WTC11 (cell line): Measurements from ENCODE around the gene DTX3L. TPM values are rescaled to one million over a fixed set of nuclear protein-coding genes. Genes with fewer than 3 reads are reported as not detected.
A peak's percentile ranks its signal among the peaks of the same experiment; 100 is the strongest.

Source experiments
- ATAC-seq: fragments of 200-7000 bp; cut with Tn5 transposase; 2 replicates; pipeline ENCODE4 v1.10.0; 2021; ENCODE audit warnings: mild to moderate bottlenecking, moderate library complexity
- CTCF ChIA-PET: fragments of 300-600 bp; sonication (Branson Sonifier 250); formaldehyde crosslinking; loops from one replicate; lab custom pipeline; 2021; ENCODE audit warnings: antibody characterized with exemption; lab: Charles Lee
- POLR2A ChIA-PET: fragments of 350-600 bp; sonication (Branson Sonifier 250); formaldehyde crosslinking; loops from one replicate; lab custom pipeline; 2021; ENCODE audit warnings: antibody characterized with exemption; lab: Charles Lee
- DNase-seq: peaks from one replicate; pipeline ENCODE4 v3.0.0; 2021; ENCODE audit warnings: low spot score
- H3K27ac Mint-ChIP-seq: 2 replicates; pipeline ENCODE4 v1.8.0; 2021; ENCODE audit warnings: mixed read lengths
- H3K27me3 Mint-ChIP-seq: 2 replicates; pipeline ENCODE4 v1.8.0; 2021; ENCODE audit warnings: low read depth, mild to moderate bottlenecking, moderate library complexity, mixed read lengths
- H3K36me3 Mint-ChIP-seq: 2 replicates; pipeline ENCODE4 v1.8.0; 2021; ENCODE audit warnings: mixed read lengths
- H3K4me1 Mint-ChIP-seq: 2 replicates; pipeline ENCODE4 v1.8.0; 2022; ENCODE audit warnings: mixed read lengths
- H3K4me3 Mint-ChIP-seq: 2 replicates; pipeline ENCODE4 v1.8.0; 2021; ENCODE audit warnings: mild to moderate bottlenecking, moderate library complexity, mixed read lengths
- H3K9me3 Mint-ChIP-seq: 2 replicates; pipeline ENCODE4 v1.8.0; 2021; ENCODE audit warnings: mixed read lengths
- AFF4 ChIP-seq: sonication (generic); formaldehyde crosslinking; IDR thresholded peaks from 2 replicates; pipeline ENCODE4 v1.8.1; 2023; ENCODE audit warnings: mild to moderate bottlenecking, missing genetic modification reagents, borderline replicate concordance
- CBFB ChIP-seq: sonication (generic); formaldehyde crosslinking; IDR thresholded peaks from 2 replicates; pipeline ENCODE4 v1.8.1; 2022; ENCODE audit warnings: mild to moderate bottlenecking, low read depth, missing genetic modification reagents
- E2F5 ChIP-seq: sonication (generic); formaldehyde crosslinking; IDR thresholded peaks from 2 replicates; pipeline ENCODE4 v1.8.1; 2022; ENCODE audit warnings: mild to moderate bottlenecking, moderate library complexity, missing genetic modification reagents
- ETV6 ChIP-seq: sonication (generic); formaldehyde crosslinking; IDR thresholded peaks from 2 replicates; pipeline ENCODE4 v1.8.1; 2022; ENCODE audit warnings: mild to moderate bottlenecking, missing genetic modification reagents
- GABPB1 ChIP-seq: sonication (generic); formaldehyde crosslinking; IDR thresholded peaks from 2 replicates; pipeline ENCODE4 v1.8.1; 2023; ENCODE audit warnings: mild to moderate bottlenecking, missing genetic modification reagents
- JAZF1 ChIP-seq: fragments of 250-450 bp; sonication (Bioruptor Pico); IDR thresholded peaks from 2 replicates; pipeline ENCODE4 v1.9.0; 2021; ENCODE audit warnings: moderate library complexity, mild to moderate bottlenecking, inconsistent platforms
- KAT7 ChIP-seq: sonication (generic); formaldehyde crosslinking; IDR thresholded peaks from 2 replicates; pipeline ENCODE4 v1.8.1; 2023; ENCODE audit warnings: missing genetic modification reagents, mild to moderate bottlenecking, borderline replicate concordance
- ZBTB21 ChIP-seq: sonication (generic); formaldehyde crosslinking; IDR thresholded peaks from 2 replicates; pipeline ENCODE4 v1.8.1; 2023; ENCODE audit warnings: mild to moderate bottlenecking, missing genetic modification reagents, borderline replicate concordance
- ZNF263 ChIP-seq: sonication (generic); formaldehyde crosslinking; IDR thresholded peaks from 2 replicates; pipeline ENCODE4 v1.8.1; 2022; ENCODE audit warnings: low read depth, mild to moderate bottlenecking, moderate library complexity, missing genetic modification reagents
- ZNF423 ChIP-seq: fragments of 250-450 bp; sonication (Bioruptor Pico); IDR thresholded peaks from 2 replicates; pipeline ENCODE4 v2.1.2; 2022; ENCODE audit warnings: mild to moderate bottlenecking, moderate library complexity
- ZSCAN18 ChIP-seq: fragments of 250-450 bp; sonication (Bioruptor Pico); IDR thresholded peaks from 2 replicates; pipeline ENCODE4 v2.1.2; 2022; ENCODE audit warnings: mild to moderate bottlenecking, moderate library complexity
- total RNA-seq: library from RNA; stranded (reverse); gene quantifications from 3 replicates; pipeline ENCODE4 v1.2.3, GENCODE V29; 2021
- TF ChIP-seq, protein P1 (sequence below): sonication (generic); formaldehyde crosslinking; IDR thresholded peaks from 2 replicates; pipeline ENCODE4 v1.8.1; 2023; ENCODE audit warnings: mild to moderate bottlenecking, missing genetic modification reagents, moderate library complexity
- TF ChIP-seq, protein P2 (sequence below): sonication (generic); formaldehyde crosslinking; IDR thresholded peaks from 2 replicates; pipeline ENCODE4 v1.8.0; 2022; ENCODE audit warnings: mild to moderate bottlenecking, missing genetic modification reagents
- TF ChIP-seq, protein P3 (sequence below): sonication (generic); formaldehyde crosslinking; IDR thresholded peaks from 2 replicates; pipeline ENCODE4 v1.8.0; 2022; ENCODE audit warnings: mild to moderate bottlenecking, missing genetic modification reagents
- TF ChIP-seq, protein P4 (sequence below): sonication (generic); formaldehyde crosslinking; IDR thresholded peaks from 2 replicates; pipeline ENCODE4 v1.8.0; 2023; ENCODE audit warnings: missing genetic modification reagents, mild to moderate bottlenecking, borderline replicate concordance

DTX3L gene
- total RNA-seq, 1 experiment from 2014 or later, result 4.6 TPM

DNA sequence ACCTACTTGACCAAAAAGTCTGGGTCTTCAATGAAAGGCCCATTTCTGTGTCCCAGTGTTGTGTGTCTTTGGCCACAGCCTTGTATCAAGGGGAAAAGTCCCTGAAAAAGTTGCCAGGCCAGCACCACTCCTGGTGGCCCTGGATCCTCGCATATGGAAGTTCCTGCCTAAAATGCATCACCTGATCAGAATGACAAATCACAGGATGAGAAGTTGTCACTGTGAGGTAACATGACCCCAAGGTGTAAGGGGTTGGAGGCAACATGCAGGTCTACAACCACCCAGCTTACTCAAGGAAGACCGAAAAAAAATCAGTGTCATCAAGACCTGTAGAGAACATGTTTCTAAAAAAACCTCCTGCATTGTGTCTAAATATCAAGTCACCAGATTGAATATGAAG, 38.9 kb downstream of the DTX3L start:
- no peaks in the 10 kb centered on the region for H3K27me3 Mint-ChIP-seq
- H3K36me3 Mint-ChIP-seq, result no peaks in the 10 kb centered on the region
- ChIA-PET POLR2A (no interaction called here), CTCF (no interaction called here)
- DNase-seq, result no peak
- H3K4me3 Mint-ChIP-seq, result no peak overlapping the region
- H3K4me1 Mint-ChIP-seq, result peaks cover 6% of the 10 kb centered on the region
- ATAC-seq, result peak; percentile 41; the same call in 1 of the 2 replicates
- H3K27ac Mint-ChIP-seq, result no peak overlapping the region
- peaks cover 5% of the 10 kb centered on the region; the same call in 1 of the 2 replicates for H3K9me3 Mint-ChIP-seq
- TF ChIP-seq CBFB (CRISPR knock-in tag), result no peak
- TF ChIP-seq, protein P1, sequence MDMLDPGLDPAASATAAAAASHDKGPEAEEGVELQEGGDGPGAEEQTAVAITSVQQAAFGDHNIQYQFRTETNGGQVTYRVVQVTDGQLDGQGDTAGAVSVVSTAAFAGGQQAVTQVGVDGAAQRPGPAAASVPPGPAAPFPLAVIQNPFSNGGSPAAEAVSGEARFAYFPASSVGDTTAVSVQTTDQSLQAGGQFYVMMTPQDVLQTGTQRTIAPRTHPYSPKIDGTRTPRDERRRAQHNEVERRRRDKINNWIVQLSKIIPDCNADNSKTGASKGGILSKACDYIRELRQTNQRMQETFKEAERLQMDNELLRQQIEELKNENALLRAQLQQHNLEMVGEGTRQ, result peak; percentile 64; the same call in 1 of the 2 replicates

- Mint-ChIP-seq H3K27ac (no peak overlapping the region; the same call in 1 of the 2 replicates), H3K27me3 (no peaks in the 10 kb centered on the region), H3K36me3 (no peaks in the 10 kb centered on the region), H3K4me1 (peaks cover 6% of the 10 kb centered on the region), H3K4me3 (no peak overlapping the region), H3K9me3 (peaks cover 5% of the 10 kb centered on the region; the same call in 1 of the 2 replicates)
- ChIA-PET POLR2A (no interaction called here), CTCF (no interaction called here)
- ATAC-seq, result peak; percentile 59
- TF ChIP-seq KAT7 (CRISPR knock-in tag) (no peak), GABPB1 (CRISPR knock-in tag) (no peak), ZNF263 (no peak), E2F5 (CRISPR knock-in tag) (no peak), ZSCAN18 (no peak), JAZF1 (CRISPR knock-in tag) (no peak), AFF4 (no peak), ZBTB21 (no peak), ETV6 (CRISPR knock-in tag) (no peak), ZNF423 (CRISPR knock-in tag) (no peak)
- TF ChIP-seq, protein P2, sequence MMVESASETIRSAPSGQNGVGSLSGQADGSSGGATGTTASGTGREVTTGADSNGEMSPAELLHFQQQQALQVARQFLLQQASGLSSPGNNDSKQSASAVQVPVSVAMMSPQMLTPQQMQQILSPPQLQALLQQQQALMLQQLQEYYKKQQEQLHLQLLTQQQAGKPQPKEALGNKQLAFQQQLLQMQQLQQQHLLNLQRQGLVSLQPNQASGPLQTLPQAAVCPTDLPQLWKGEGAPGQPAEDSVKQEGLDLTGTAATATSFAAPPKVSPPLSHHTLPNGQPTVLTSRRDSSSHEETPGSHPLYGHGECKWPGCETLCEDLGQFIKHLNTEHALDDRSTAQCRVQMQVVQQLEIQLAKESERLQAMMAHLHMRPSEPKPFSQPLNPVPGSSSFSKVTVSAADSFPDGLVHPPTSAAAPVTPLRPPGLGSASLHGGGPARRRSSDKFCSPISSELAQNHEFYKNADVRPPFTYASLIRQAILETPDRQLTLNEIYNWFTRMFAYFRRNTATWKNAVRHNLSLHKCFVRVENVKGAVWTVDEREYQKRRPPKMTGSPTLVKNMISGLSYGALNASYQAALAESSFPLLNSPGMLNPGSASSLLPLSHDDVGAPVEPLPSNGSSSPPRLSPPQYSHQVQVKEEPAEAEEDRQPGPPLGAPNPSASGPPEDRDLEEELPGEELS, result no peak
- TF ChIP-seq, protein P1, result no peak
- TF ChIP-seq, protein P3, sequence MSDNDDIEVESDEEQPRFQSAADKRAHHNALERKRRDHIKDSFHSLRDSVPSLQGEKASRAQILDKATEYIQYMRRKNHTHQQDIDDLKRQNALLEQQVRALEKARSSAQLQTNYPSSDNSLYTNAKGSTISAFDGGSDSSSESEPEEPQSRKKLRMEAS (CRISPR knock-in tag), result no peak
- TF ChIP-seq, protein P4, sequence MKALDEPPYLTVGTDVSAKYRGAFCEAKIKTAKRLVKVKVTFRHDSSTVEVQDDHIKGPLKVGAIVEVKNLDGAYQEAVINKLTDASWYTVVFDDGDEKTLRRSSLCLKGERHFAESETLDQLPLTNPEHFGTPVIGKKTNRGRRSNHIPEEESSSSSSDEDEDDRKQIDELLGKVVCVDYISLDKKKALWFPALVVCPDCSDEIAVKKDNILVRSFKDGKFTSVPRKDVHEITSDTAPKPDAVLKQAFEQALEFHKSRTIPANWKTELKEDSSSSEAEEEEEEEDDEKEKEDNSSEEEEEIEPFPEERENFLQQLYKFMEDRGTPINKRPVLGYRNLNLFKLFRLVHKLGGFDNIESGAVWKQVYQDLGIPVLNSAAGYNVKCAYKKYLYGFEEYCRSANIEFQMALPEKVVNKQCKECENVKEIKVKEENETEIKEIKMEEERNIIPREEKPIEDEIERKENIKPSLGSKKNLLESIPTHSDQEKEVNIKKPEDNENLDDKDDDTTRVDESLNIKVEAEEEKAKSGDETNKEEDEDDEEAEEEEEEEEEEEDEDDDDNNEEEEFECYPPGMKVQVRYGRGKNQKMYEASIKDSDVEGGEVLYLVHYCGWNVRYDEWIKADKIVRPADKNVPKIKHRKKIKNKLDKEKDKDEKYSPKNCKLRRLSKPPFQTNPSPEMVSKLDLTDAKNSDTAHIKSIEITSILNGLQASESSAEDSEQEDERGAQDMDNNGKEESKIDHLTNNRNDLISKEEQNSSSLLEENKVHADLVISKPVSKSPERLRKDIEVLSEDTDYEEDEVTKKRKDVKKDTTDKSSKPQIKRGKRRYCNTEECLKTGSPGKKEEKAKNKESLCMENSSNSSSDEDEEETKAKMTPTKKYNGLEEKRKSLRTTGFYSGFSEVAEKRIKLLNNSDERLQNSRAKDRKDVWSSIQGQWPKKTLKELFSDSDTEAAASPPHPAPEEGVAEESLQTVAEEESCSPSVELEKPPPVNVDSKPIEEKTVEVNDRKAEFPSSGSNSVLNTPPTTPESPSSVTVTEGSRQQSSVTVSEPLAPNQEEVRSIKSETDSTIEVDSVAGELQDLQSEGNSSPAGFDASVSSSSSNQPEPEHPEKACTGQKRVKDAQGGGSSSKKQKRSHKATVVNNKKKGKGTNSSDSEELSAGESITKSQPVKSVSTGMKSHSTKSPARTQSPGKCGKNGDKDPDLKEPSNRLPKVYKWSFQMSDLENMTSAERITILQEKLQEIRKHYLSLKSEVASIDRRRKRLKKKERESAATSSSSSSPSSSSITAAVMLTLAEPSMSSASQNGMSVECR (CRISPR knock-in tag), result no peak
- DNase-seq, result no peak
Observed at GRCh38 chr3:122606330-122606729, 42.2 kb downstream of the DTX3L start.
